WTC11 (cell line): Measurements from ENCODE around the gene SLC7A5.

Source experiments
- CTCF ChIP-seq: fragments of 200-600 bp; IDR thresholded peaks from 2 replicates; pipeline ENCODE4 v1.8.0; 2022; ENCODE audit warnings: antibody characterized with exemption
- FOXJ3 ChIP-seq: sonication (generic); formaldehyde crosslinking; IDR thresholded peaks from 2 replicates; pipeline ENCODE4 v1.9.0; 2021; ENCODE audit warnings: missing genetic modification reagents, mild to moderate bottlenecking, borderline replicate concordance
- JUN ChIP-seq: sonication (generic); formaldehyde crosslinking; IDR thresholded peaks from 2 replicates; pipeline ENCODE4 v1.8.0; 2023; ENCODE audit warnings: mild to moderate bottlenecking, missing genetic modification reagents
- MAX ChIP-seq: sonication (generic); formaldehyde crosslinking; IDR thresholded peaks from 2 replicates; pipeline ENCODE4 v1.8.0; 2022; ENCODE audit warnings: mild to moderate bottlenecking, missing genetic modification reagents
- SMAD4 ChIP-seq: sonication (generic); formaldehyde crosslinking; IDR thresholded peaks from 2 replicates; pipeline ENCODE4 v1.8.0; 2022; ENCODE audit warnings: mild to moderate bottlenecking, missing genetic modification reagents
- STAT6 ChIP-seq: sonication (generic); formaldehyde crosslinking; conservative IDR thresholded peaks from 2 replicates; pipeline ENCODE4 v1.8.1; 2023; ENCODE audit warnings: mild to moderate bottlenecking, low read depth, missing genetic modification reagents, moderate library complexity
- ZBTB43 ChIP-seq: sonication (generic); formaldehyde crosslinking; IDR thresholded peaks from 2 replicates; pipeline ENCODE4 v1.8.1; 2023; ENCODE audit warnings: mild to moderate bottlenecking, missing genetic modification reagents
- ZNF416 ChIP-seq: fragments of 250-450 bp; sonication (Bioruptor Pico); IDR thresholded peaks from 2 replicates; pipeline ENCODE4 v1.9.0; 2021; ENCODE audit warnings: mild to moderate bottlenecking, inconsistent platforms

GRCh38 chr16:87850009-87851006, 19.0 kb downstream of the SLC7A5 start:
- no peak for TF ChIP-seq STAT6 (CRISPR knock-in tag)
- TF ChIP-seq CTCF, result peak; percentile 99
- no peak for TF ChIP-seq ZBTB43 (CRISPR knock-in tag)
- peak; percentile 20; the same call in 1 of the 2 replicates for TF ChIP-seq MAX (CRISPR knock-in tag)
- no peak for TF ChIP-seq JUN (CRISPR knock-in tag)
- no peak for TF ChIP-seq SMAD4 (CRISPR knock-in tag)
- no peak for TF ChIP-seq FOXJ3
- no peak for TF ChIP-seq ZNF416 (CRISPR knock-in tag)
